Lung (tissue), 12 donors: ENCODE results near the gene ARSG. TPM values are rescaled to one million over a fixed set of nuclear protein-coding genes. Genes with fewer than 3 reads are reported as not detected.
A peak's percentile ranks its signal among the peaks of the same experiment; 100 is the strongest.

ENCODE experiments used
- ATAC-seq: fragments of 200-7000 bp; cut with Tn5 transposase; one replicate; pipeline ENCODE4 v1.9.1; 2020; ENCODE audit warnings: moderate number of reproducible peaks; ENCODE audit not compliant: insufficient read depth, low FRiP score
- DNase-seq, 3 donors: peaks; one replicate each; pipeline ENCODE4 v3.0.0-alpha.2; 2013 to 2017
- H3K27ac ChIP-seq, 2 donors: one replicate each; pipeline ENCODE4 v1.5.1; 2013; ENCODE audit warnings: mild to moderate bottlenecking in 2 of 2, moderate library complexity in 2 of 2, control low read depth in 1 of 2, inconsistent platforms in 1 of 2, low read depth in 1 of 2, low read length in 1 of 2
- H3K27me3 ChIP-seq, 3 donors: one replicate each; pipeline ENCODE4 v1.5.1; 2013; ENCODE audit warnings: low read length in 2 of 3; ENCODE audit not compliant: control insufficient read depth in 3 of 3, insufficient read depth in 3 of 3
- H3K36me3 ChIP-seq, 4 donors: one replicate each; pipeline ENCODE4 v1.5.1; 2013; ENCODE audit warnings: low read length in 4 of 4, mild to moderate bottlenecking in 1 of 4, moderate library complexity in 1 of 4; ENCODE audit not compliant: control insufficient read depth in 4 of 4, insufficient read depth in 4 of 4
- H3K4me1 ChIP-seq, 5 donors: one replicate each; pipeline ENCODE4 v1.5.1; 2013; ENCODE audit warnings: low read length in 5 of 5, mild to moderate bottlenecking in 2 of 5, moderate library complexity in 1 of 5; ENCODE audit not compliant: control insufficient read depth in 5 of 5, insufficient read depth in 5 of 5
- H3K4me3 ChIP-seq: one replicate; pipeline ENCODE4 v1.5.1; 2013; ENCODE audit warnings: mild to moderate bottlenecking, control low read depth, moderate library complexity
- H3K9ac ChIP-seq, 2 donors: one replicate each; pipeline ENCODE4 v1.5.1; 2013; ENCODE audit warnings: low read length in 2 of 2, control low read depth in 1 of 2; ENCODE audit not compliant: insufficient read depth in 1 of 2
- H3K9me3 ChIP-seq, 4 donors: one replicate each; pipeline ENCODE4 v1.5.1; 2013; ENCODE audit warnings: low read length in 3 of 4, mild to moderate bottlenecking in 1 of 4, moderate library complexity in 1 of 4; ENCODE audit not compliant: control insufficient read depth in 4 of 4, insufficient read depth in 3 of 4
- WGBS, 2 donors: extraction: QIAGEN DNeasy Blood & Tissue Kit; methylation state at CpG; one replicate each; pipeline ENCODE4 v1.1.7; 2013; 5-methylcytosine and 5-hydroxymethylcytosine counted together
- polyA plus RNA-seq, 2 donors: library from polyadenylated mRNA; stranded (reverse); fragments of 200-250 nt; gene quantifications; one replicate each; pipeline ENCODE4 v1.2.1, GENCODE V29; 2013
- total RNA-seq, 2 donors: library from RNA; depleted of rRNA in 1 of 2; stranded (reverse); fragments of >200 nt in 1 of 2; gene quantifications; one replicate each; pipeline ENCODE4 v1.2.1, GENCODE V29; 2014 to 2021
- TF ChIP-seq, protein P1 (sequence below): IDR thresholded peaks from 2 replicates; pipeline ENCODE4 v1.5.1; 2012; ENCODE audit warnings: mild to moderate bottlenecking; ENCODE audit errors: control extremely low read depth, extremely low read depth
- donor health status: control.
- donor health status: control.
- donor health status: Bipolar disorder and iron deficiency.
- donor health status: healthy.
- donor health status: DM: yes; HTN: yes; CAD: no.

ARSG gene
- total and polyA plus RNA-seq, 4 donors = 1.5 to 9.3 (median 4.3) TPM

DNA sequence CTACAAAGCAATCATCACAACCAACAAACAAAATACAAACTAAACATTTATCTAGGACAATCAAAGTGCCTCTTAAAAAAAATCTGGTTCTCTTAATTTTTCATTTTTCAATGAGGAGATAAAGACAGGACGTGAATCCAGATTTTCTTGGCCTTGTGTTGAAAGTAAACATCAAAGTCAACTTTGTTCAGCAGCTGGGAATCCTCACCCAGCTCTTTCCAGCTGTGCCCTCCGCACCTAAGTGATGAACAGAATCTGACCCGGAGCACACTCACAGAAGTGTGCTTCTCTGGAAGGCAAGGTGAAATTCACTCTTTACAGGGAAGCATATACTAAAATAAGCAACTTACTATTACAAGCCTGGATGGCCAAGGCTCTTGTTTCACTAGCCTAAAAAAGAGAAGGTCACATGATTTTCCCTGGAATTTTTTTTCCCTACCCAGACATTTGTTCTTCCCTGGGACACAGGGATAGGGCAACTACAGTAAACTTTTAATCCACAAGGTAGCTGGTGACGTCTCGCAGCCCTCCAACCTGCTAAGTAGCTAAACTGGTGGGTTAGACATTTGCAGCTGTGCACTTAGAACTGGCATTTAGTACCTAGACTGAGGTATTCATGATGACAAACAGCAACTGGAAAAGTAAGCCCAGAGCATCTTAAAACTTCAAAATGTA, 162.8 kb downstream of the ARSG start:
- DNase-seq (no peak), ATAC-seq (no peak)
- H3K36me3 ChIP-seq = peaks cover 6 to 20% (median 12%) of the 10 kb centered on the region in 4 donors
- 80% methylated on average over 5 of the region's 5 CpGs for WGBS, 2 donors
- no peaks in the 10 kb centered on the region for H3K27me3 ChIP-seq
- H3K4me3 ChIP-seq = no peak overlapping the region
- no peaks in the 10 kb centered on the region for H3K9me3 ChIP-seq
- H3K9ac ChIP-seq = no peak overlapping the region
- H3K4me1 ChIP-seq = peaks cover 1 to 26% (median 9%) of the 10 kb centered on the region in 5 donors
- no peak overlapping the region for H3K27ac ChIP-seq
- TF ChIP-seq, protein P1, sequence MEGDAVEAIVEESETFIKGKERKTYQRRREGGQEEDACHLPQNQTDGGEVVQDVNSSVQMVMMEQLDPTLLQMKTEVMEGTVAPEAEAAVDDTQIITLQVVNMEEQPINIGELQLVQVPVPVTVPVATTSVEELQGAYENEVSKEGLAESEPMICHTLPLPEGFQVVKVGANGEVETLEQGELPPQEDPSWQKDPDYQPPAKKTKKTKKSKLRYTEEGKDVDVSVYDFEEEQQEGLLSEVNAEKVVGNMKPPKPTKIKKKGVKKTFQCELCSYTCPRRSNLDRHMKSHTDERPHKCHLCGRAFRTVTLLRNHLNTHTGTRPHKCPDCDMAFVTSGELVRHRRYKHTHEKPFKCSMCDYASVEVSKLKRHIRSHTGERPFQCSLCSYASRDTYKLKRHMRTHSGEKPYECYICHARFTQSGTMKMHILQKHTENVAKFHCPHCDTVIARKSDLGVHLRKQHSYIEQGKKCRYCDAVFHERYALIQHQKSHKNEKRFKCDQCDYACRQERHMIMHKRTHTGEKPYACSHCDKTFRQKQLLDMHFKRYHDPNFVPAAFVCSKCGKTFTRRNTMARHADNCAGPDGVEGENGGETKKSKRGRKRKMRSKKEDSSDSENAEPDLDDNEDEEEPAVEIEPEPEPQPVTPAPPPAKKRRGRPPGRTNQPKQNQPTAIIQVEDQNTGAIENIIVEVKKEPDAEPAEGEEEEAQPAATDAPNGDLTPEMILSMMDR = no peak

DNA sequence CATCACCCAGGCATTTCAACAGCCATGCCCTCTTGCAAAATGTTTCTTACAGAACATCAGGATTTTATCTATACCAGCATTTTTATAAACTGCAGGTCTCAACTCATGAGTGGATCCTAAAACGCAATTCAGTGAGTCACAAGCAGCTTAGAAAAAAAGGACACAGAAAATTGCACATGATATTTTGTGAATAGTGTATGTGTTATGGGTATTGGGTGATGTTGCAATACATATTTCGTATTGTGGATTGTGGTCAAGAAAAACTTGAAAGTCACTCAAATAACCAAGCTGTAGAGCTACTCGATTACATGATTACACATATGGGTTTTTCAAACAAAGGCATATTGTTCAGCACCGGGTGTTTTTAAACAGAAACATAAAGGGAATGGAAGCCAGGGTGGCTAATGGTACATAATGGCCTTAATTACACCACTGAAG, 164.6 kb downstream of the ARSG start:
- ATAC-seq (no peak), DNase-seq (peak in 2 of 3 donors; percentile 51 to 61)
- H3K27me3 ChIP-seq = no peaks in the 10 kb centered on the region
- peaks cover 0 to 26% (median 9%) of the 10 kb centered on the region in 5 donors for H3K4me1 ChIP-seq
- peaks cover 0 to 8% (median 5%) of the 10 kb centered on the region in 4 donors for H3K36me3 ChIP-seq
- H3K27ac ChIP-seq = peak overlapping the region; percentile 88 to 94
- WGBS, 2 donors = 12 to 22% methylated on average over 4 of the region's 4 CpGs
- peak overlapping the region in 1 of 2 donors; percentile 5 for H3K9ac ChIP-seq
- no peak overlapping the region for H3K4me3 ChIP-seq
- TF ChIP-seq, protein P1 = no peak
- no peaks in the 10 kb centered on the region for H3K9me3 ChIP-seq

- H3K27me3 ChIP-seq = no peaks in the 10 kb centered on the region
- peaks cover 1 to 26% (median 9%) of the 10 kb centered on the region in 5 donors for H3K4me1 ChIP-seq
- peak overlapping the region; percentile 88 to 94 for H3K27ac ChIP-seq
- no peaks in the 10 kb centered on the region for H3K9me3 ChIP-seq
- WGBS, 2 donors = 13 to 25% methylated on average over 22 to 23 of the region's 23 CpGs
- ATAC-seq (peak; percentile 49), DNase-seq (peak; percentile 79 to 88 (median 83))
- H3K4me3 ChIP-seq = peak overlapping the region; percentile 60
- H3K36me3 ChIP-seq = peaks cover 0 to 6% (median 3%) of the 10 kb centered on the region in 4 donors
- TF ChIP-seq, protein P1 = no peak
- H3K9ac ChIP-seq = peak overlapping the region in 1 of 2 donors; percentile 5
These were observed 165.3 kb downstream of the ARSG start for GRCh38 chr17:68456339-68457167.
